DMS 273 (cell line): ENCODE results near the gene DENND6A.
"Not testable (repeated sequence)": the region's sequence is repeated elsewhere in the genome, so short reads cannot be mapped to it uniquely, and the experiment has no call there.

Experiments
- DNase-seq: peaks from one replicate; lab custom pipeline; 2025; ENCODE audit not compliant: unreplicated experiment; lab: John Stamatoyannopoulos, UW

DENND6A gene

DNA sequence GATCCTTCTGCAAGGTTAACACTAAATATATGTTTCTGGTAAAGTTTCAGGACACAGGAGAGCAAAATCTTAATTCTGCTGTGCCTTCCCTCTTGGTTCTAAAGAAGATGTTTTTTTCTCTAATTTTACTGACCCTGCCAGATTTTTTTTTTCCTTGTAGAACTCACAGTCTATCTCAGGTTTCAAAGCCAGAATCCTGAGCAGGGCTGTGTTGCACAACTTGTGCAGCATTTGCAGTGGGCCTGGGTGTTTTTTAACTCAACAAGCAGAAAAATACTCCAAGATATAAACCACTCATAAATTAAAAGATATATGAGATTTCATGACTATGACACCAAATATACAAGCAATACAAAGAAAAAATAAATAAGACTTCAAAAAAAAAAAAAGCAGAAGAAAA lies 55.5 kb downstream of the DENND6A start:
- no peak for DNase-seq

DNA sequence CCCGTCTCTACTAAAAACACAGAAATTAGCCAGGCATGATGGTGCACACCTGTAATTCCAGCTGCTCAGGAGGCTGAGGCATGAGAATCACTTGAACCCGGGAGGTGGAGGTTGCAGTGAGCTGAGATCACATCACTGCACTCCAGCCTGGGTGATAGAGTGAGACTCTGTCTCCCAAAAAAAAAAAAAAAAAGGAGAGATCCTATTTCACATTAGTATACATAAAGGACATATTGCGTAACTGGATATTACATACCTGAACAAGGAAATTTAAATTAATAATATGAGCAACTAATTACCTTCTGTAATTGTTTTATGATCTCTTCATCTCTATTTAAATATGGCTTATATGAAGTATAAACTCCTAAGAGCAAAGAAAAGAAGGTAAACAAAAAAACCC lies 58.6 kb downstream of the DENND6A start:
- not testable (repeated sequence) for DNase-seq

DNA sequence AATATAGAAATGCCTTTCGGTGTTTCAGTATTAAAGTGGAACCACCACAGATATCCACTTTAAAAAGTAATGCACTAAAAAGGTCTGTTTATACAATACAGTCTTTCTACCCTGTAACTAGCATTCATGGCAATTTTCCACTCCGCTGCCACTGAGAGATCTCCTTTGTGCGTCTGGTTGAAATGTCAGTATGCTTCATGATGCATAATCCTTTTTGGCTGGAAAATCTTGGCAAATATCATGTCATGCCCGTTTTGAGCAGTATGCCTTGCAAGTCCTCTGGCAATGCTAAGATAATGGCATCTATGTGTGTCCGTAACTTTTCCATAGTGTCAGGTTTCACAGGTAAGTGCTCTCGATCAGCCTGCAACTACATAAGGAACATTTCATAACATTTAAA lies 64.9 kb downstream of the DENND6A start:
- DNase-seq: no peak

DNA sequence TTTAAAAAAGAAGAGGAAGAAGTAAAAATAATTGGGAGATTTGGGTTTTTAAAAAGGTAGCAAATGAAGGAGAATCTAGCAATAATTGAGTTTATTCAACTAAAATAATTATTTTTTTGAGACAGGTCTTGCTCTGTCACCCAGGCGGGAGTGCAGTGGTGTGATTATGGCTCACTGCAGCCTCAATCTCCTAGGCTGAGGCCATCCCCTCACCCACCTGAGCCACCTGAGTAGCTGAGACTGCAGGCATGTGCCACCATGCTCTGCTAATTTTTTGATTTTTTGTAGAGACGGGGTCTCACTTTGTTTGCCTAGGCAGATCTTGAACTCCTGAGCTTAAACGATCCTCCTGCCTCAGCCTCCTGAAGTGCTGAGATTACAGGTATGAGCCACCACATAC lies 68.1 kb downstream of the DENND6A start:
- no peak for DNase-seq

DNA sequence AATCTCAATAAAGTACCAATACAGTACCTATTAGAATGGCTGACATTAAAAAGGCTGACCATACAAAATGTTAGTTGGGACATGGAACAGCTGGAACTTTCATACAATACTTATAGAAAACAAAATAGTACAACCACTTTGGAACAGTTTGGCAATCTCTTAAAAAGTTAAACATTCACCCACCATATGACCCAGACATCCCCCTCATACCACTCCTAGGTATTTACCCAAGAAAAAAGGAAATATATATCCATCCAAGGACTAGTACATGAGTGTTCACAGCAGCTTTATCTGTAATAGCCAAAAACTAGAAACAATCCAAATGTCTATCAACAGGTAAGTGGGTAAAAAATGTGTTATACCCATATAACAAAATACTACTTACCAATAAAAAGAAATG lies 70.5 kb downstream of the DENND6A start:
- DNase-seq: no peak

DNA sequence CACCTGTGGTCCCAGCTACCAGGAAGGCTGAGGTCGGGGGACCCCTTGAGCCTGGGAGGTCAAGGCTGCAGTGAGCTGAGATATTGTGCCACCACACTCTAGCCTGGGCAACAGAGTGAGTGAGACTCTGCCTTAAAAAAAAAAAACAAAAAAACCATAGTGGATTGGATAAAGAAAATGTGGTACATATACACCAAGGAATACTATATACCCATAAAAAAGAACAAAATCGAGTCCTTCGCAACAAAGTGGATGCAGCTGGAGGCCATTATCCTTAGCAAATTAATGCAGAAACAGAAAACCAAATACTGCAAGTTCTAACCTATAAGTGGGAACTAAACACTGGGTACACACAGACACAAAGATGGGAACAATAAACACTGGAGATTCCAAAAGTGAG lies 75.1 kb downstream of the DENND6A start:
- DNase-seq: no peak

DNA sequence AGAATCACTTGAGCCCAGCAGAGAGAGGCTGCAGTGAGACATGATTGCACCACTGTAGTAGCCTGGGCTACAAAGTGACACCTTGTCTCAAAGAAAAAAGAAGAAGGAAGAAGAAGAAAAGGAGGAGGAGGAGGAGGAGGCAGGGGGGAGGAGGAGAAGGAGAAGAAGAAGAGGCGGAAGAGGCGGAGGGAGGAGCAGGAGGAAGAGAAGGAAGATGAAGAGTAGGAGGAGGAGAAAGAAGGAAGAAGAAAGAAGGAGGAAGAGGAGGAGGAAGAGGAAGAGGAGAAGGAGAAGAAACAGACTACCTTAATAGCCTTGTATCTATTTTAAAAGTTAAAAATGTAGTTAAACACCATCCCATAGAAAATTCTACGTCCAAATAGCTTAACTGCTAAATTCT lies 76.6 kb downstream of the DENND6A start:
- no peak for DNase-seq

DNA sequence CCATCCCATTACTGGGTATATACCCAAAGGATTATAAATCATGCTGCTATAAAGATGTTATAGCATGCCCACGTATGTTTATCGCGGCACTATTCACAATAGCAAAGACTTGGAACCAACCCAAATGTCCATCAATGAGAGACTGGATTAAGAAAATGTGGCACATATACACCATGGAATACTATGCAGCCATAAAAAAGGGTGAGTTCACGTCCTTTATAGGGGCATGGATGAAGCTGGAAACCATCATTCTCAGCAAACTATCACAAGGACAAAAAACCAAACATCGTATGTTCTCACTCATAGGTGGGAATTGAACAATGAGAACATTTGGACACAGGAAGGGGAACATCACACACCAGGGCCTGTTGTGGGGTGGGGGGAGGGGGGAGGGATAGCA lies 81.0 kb downstream of the DENND6A start:
- DNase-seq: not testable (repeated sequence)

DNA sequence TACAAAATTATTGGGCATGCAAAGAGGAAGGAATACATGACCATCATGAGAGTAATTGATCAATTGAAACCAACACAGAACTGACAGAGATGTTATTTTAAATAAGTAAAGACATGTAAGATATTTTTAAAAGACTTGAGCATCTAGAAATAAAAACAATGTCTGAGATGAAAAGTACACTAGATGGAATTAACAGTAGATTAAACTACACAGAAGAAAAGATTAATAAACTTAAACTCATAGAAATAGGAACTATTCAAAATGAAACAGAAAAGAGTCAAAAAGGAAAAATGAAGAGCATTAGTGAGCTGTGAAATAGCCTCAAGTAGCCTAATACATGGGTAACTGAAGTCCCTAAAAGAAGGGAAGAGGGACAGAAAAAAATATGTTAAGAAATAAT lies 87.2 kb downstream of the DENND6A start:
- no peak for DNase-seq

DNA sequence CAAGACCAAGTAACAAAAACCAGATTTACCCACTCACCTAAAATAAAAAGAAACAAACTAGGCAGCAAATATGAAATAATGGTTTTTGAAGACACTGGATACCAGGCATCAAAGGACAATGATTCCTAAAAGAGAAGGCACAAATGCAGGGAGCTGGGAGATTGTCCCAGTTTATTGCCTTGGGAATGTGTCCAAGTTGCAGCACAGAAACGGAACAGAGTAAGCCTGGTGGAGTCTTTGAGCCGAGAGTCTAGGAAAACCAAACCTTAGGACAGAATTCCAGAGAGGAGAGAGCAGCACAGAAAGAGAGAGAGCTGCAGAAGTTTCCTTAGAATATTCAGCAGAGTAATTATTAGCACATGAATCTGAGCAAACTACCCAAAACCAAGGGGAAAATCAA lies 87.9 kb downstream of the DENND6A start:
- no peak for DNase-seq

DNA sequence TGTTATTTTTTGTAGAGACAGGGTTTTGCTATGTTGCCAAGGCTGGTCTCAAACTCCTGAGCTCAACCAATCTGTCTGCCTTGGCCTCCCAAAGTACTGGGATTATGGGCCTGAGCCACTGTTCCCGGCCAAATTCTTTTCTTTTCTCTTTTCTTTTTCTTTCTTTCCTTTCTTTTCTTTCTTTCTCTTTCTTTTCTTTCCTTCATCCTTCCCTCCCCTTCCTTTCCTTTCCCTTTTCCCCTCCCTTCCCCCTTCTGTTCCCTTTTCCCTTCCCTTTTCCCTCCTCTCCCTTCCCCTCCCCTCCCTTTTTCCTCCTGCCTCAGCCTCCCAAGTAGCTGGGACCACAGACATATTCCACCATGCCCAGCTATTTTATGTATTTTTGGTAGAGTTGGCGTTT lies 92.7 kb downstream of the DENND6A start:
- DNase-seq: no peak

DNA sequence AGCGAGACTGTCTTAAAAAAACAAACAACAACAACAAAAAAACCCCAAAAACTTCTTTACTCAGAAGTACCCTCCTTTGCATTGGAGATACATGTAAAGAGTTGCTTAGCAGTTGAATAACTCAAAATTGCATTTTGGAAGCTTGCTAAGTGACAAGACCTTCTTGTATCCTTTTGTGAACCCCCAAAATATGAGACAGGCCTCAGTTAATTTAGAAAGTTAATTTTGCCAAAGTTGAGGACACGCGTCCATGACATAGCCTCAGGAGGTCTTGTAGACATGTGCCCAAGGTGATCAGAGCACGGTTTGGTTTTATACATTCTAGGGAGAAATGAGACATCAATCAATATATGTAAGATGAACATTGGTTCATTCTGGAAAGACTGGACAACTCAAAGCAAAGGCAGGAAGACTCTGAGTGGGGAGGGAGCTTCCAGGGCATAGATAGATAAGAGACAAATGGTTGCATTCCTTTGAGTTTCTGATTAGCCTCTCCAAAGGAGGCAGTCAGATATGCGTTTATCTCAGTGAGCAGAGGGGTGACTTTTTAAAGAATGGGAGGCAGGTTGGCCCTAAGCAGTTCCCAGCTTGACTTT lies 94.0 kb downstream of the DENND6A start:
- no peak for DNase-seq

DNA sequence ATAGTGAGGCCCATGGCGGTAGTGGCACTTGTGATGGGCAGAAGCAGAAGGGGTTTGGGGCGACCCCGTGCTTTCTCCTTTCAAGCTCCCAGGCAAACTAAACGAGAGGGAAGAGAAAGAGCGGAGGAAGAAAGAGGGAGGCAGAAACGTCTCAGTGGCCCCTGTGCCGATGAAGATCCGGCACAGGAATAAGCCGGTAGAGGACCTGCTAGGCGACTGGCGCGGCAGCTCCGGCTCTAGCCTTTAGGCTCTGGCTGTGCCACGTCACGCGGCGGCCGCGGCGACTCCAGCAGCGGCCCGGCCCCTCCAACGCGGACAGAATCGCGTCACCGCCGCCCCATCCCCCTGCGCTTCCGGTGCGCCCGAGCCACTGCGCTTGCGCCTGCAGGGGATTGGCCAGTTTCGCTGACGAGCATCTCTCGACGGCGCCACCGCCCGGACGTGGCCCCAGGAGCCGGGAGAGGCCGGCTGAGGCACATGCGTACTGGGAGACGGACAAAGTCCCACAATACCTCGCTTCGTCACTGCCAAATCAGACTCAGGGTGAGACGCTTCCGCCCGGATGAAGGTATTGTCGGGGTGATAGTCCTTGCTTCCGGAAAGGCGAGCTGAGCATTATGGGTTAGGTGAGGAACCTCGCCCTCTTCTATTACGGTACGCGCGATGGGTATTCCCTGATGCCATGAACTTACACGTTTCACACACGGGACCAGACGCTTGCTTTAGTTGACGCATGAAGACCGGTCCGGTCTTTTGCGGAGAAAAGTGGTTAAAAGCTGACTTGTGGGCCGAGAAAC lies 95.6 kb downstream of the DENND6A start, which contains the start of gene ARF4:
ARF4 (minus strand) TSS at position 218 of the 797 bp plus-strand sequence; CDS start at position 14, 204 bp downstream.
- peak; percentile 98 for DNase-seq

DNA sequence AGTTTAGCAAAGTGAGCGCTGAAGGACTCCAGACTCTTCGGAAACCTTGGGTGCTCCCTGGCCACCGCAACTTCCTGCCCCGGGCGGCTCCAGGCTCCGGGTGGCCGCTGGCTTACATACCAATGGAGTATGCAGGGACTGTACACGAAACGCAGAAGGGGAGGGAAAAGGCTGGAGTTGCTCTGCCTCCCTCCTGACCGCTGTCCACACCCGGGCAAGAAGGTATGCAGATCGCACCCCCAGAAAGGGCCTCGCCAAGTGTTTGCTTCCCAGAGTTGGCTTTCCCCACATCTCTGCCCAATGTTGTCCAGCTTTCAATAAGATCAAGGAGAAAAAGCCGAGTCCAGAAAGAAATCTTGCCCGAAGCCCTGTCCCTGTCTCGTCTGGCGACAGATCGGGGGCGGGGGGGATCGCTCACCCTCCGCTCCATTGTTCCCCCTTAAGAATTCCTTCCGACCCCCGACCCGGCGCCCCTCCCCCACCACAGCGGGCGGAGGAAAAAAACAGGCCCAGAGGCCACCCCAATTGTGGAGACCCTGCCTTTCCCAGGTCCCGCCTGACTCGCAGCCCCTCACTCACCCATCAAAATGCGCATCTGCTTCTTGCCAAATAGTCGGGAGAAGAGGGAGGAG lies 96.3 kb downstream of the DENND6A start:
- DNase-seq: peak; percentile 61

DNA sequence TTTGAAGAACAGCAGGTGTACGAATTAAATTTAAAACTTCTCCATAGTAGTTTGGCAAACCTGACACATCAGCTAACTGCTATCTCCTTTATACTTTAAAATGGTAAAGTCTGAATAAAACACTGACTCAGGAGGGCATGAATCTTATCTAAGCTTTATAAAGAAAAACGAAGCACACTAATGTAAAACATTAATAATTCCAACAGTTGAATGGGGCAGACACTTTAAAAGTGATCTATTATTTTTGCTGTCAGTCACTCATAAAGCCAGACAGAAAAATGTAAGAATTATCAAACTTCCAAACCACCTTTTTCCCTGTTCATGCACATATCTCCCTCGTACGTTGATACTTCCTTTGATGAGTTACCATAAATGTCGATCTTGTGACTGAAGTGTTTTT lies 98.3 kb downstream of the DENND6A start:
- DNase-seq: no peak

DNA sequence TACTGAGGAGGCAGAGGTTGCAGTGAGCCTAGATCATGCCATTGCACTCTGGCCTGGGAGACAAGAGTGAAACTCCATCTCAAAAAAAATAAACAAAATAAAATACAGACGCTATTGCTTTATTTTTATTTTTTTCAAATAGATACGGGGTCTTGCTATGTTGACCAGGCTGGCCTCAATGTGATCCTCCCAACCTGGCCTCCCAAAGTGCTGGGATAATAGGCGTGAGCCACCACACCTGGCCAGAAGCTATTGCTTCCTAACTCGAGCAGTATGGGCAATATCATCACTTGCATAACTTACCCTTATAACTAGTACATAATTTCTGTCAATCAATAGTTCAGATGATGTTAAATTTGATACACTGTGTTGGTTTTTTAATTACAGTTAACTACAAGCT lies 98.7 kb downstream of the DENND6A start:
- DNase-seq: no peak

DNA sequence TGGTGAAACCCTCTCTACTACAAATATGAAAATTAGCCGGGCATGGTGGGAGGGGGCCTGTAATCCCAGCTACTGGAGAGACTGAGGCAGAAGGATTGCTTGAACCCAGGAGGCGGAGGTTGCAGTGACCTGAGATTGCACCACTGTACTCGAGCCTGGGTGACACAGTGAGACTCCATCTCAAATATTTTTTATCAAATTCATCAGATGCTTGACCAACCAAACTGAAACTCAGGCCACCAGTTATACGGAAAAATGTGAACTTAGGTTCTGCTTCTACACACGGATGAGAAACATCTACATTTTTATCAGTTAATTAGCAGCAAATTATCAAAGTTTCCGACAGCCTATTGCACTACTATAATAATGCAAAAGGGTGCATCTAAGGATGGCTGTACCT lies 100.6 kb downstream of the DENND6A start:
- no peak for DNase-seq

DNA sequence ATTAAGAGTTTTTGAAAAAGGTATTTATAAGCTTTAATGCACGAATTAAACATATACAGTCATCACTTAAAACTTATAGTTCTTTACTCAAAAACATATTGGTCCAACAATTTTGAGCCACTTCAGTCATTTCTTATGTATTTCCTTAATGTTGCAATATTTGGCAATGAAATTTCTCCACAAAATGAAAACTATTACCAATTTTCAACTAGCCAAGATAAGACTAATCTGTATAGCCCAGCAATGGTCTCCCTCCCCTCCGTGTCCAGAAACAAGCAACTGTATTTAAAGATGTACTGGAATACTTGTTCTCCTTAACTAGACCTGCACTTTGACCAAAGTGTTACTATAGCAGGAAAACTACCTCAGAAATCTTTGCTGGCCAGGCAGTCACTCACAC lies 105.0 kb downstream of the DENND6A start:
- DNase-seq: no peak

DNA sequence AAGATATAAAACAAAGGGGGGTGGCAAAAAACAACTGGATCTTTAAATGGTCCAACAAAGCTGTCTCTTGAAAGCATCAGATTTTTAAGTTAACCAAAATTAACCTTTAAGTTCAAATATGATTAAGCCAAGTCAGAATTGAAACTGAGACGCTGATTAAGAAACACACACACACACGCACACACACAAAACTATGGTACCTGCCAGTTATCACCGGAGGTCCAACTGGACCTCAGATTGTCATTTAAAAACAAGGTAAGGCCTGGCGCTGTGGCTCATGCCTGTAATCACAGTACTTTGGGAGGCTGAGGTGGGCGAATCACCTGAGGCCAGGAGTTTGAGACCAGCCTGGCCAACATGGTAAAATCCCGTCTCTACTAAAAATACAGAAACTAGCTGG lies 106.1 kb downstream of the DENND6A start:
- DNase-seq: no peak

DNA sequence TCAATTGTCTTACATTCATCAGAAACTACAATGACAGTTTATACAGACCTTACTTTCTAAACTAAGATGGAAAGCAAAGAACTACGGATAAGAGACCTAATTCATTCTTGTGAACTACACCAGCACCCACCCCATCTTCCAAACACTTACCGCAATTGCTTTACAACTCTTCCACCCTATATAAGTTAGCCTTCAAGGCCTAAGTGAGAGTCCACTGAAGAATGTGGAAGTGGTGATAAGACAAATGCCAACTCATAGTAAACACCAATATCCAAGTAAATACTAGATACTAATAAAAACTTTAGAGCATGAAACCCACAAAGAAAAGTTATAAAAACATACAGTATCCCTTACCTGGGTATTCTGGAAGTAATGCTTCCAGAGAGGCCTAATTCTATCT lies 109.3 kb downstream of the DENND6A start:
- no peak for DNase-seq

DNA sequence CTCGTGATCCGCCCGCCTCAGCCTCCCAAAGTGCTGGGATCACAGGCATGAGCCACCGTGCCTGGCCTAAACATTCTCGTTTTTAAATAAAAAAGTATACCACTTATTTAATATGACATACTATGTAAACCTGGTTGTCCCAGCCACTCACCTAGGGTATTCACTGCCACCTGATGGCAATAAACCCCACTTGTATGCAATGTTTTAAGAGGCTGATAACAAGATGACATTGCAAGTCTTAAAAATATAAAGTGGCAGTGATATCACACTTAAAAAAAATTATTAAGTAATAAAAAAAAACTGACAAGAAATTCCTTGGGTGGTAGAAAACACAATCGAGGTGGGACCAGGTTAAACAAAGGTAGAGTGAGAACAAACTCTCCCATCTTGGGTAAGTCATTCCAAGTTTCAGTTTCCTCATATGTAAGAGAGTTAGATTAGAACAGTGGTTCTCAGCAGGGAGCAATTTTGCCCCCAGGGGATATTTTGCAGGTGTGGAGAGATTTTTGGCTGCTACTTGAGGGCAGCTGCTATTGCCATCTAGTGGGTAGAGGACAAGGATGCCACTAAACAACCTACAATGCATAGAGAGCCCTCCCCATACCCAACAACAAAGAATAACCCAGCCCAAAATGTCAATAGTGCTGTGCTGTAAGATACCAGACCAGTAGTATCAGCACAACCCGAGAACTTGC lies 110.3 kb downstream of the DENND6A start:
- peak; percentile 14 for DNase-seq

DNA sequence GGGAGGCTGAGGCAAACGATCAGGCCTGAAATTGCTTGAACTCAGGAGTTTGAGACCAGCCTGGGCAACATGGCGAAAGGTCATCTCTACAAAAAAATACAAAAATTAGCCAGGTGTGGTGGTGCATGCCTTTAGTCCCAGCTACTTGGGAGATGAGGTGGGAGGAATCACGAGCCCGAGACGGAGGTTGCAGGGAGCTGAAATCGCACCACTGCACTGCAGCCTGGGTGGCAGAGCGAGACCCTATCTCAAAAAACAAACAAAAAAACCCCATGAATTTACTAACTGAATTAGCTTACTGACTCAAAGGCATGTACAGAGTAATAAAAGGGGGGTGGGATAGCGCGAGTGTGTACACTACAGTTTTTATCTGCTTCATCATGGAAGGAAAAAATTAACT lies 115.1 kb downstream of the DENND6A start:
- DNase-seq: no peak
